GM12891 (cell line): Measurements from ENCODE around the gene ARHGAP5.
"Not testable (repeated sequence)": the region's sequence is repeated elsewhere in the genome, so short reads cannot be mapped to it uniquely, and the experiment has no call there.

Experiments used
- DNase-seq: peaks from one replicate; pipeline ENCODE4 v3.0.0; 2011; ENCODE audit warnings: low spot score; ENCODE audit not compliant: insufficient read length
- FAIRE-seq: peaks from 2 replicates; lab custom pipeline; 2011; peaks lifted over from hg19 to GRCh38; lab: Jason Lieb, UNC
- PAX5 ChIP-seq: IDR thresholded peaks from 2 replicates; pipeline ENCODE4 v1.6.1; 2011; ENCODE audit warnings: low read length, moderate library complexity, mild to moderate bottlenecking; ENCODE audit not compliant: insufficient read depth, severe bottlenecking
- POLR2A ChIP-seq: IDR thresholded peaks from 2 replicates; pipeline ENCODE4 v1.6.1; 2011; ENCODE audit warnings: low read depth, low read length, control low read depth
- POLR2AphosphoS5 ChIP-seq: IDR thresholded peaks from 2 replicates; pipeline ENCODE4 v1.6.1; 2011; ENCODE audit warnings: low read depth, low read length, control low read depth
- POU2F2 ChIP-seq: IDR thresholded peaks from 2 replicates; pipeline ENCODE4 v1.6.1; 2011; ENCODE audit warnings: low read depth, mild to moderate bottlenecking, control low read depth, low read length, moderate library complexity
- SPI1 ChIP-seq: IDR thresholded peaks from 2 replicates; pipeline ENCODE4 v1.6.1; 2011; ENCODE audit warnings: low read depth, low read length, control low read depth
- TAF1 ChIP-seq: IDR thresholded peaks from 2 replicates; pipeline ENCODE4 v1.6.1; 2011; ENCODE audit warnings: low read depth, low read length, control low read depth

The ARHGAP5 gene

GRCh38 chr14:32110548-32110896 lies 33.4 kb downstream of the ARHGAP5 start:
- FAIRE-seq (no peak), DNase-seq (no peak)
- TF ChIP-seq SPI1 (no peak), POLR2A (no peak), PAX5 (no peak), POLR2AphosphoS5 (no peak), POU2F2 (no peak), TAF1 (no peak)

- FAIRE-seq: no peak
- no peak for TF ChIP-seq POLR2A
- TF ChIP-seq TAF1: no peak
- TF ChIP-seq PAX5: no peak
- TF ChIP-seq SPI1: no peak
- TF ChIP-seq POLR2AphosphoS5: no peak
- TF ChIP-seq POU2F2: no peak
Observed at GRCh38 chr14:32121536-32121935, 44.4 kb downstream of the ARHGAP5 start.

GRCh38 chr14:32121948-32122347 lies 44.8 kb downstream of the ARHGAP5 start:
- TF ChIP-seq TAF1 (no peak), POLR2A (no peak), PAX5 (no peak), POU2F2 (no peak), POLR2AphosphoS5 (no peak), SPI1 (no peak)
- no peak for FAIRE-seq
- DNase-seq: no peak

More at GRCh38 chr14:32121536-32121935, 44.4 kb downstream of the ARHGAP5 start:
- no peak for DNase-seq

- not testable (repeated sequence) for DNase-seq, FAIRE-seq
Observed at GRCh38 chr14:32126899-32127730, 50.0 kb downstream of the ARHGAP5 start.

- not testable (repeated sequence) for DNase-seq, FAIRE-seq
Observed at GRCh38 chr14:32127731-32128654, 50.9 kb downstream of the ARHGAP5 start.

- DNase-seq (no peak), FAIRE-seq (no peak)
- TF ChIP-seq POU2F2: no peak
- no peak for TF ChIP-seq TAF1
- no peak for TF ChIP-seq SPI1
- TF ChIP-seq POLR2A: no peak
- TF ChIP-seq POLR2AphosphoS5: no peak
- no peak for TF ChIP-seq PAX5
Observed at GRCh38 chr14:32128703-32129102, 51.6 kb downstream of the ARHGAP5 start.

- TF ChIP-seq TAF1: no peak
- no peak for TF ChIP-seq PAX5
- no peak for TF ChIP-seq SPI1
- FAIRE-seq: no peak
- DNase-seq: no peak
Observed at GRCh38 chr14:32129124-32129523, 52.0 kb downstream of the ARHGAP5 start.

- not testable (repeated sequence) for DNase-seq, FAIRE-seq
Observed at GRCh38 chr14:32131689-32132088, 54.6 kb downstream of the ARHGAP5 start.

- DNase-seq: no peak
- FAIRE-seq: no peak
- TF ChIP-seq TAF1 (no peak), POLR2AphosphoS5 (no peak), PAX5 (no peak), POLR2A (no peak), SPI1 (no peak), POU2F2 (no peak)
Observed at GRCh38 chr14:32134448-32135097, 57.5 kb downstream of the ARHGAP5 start.
